ENCODE measurements around the gene SLC15A4.

SLC15A4 gene

DNA sequence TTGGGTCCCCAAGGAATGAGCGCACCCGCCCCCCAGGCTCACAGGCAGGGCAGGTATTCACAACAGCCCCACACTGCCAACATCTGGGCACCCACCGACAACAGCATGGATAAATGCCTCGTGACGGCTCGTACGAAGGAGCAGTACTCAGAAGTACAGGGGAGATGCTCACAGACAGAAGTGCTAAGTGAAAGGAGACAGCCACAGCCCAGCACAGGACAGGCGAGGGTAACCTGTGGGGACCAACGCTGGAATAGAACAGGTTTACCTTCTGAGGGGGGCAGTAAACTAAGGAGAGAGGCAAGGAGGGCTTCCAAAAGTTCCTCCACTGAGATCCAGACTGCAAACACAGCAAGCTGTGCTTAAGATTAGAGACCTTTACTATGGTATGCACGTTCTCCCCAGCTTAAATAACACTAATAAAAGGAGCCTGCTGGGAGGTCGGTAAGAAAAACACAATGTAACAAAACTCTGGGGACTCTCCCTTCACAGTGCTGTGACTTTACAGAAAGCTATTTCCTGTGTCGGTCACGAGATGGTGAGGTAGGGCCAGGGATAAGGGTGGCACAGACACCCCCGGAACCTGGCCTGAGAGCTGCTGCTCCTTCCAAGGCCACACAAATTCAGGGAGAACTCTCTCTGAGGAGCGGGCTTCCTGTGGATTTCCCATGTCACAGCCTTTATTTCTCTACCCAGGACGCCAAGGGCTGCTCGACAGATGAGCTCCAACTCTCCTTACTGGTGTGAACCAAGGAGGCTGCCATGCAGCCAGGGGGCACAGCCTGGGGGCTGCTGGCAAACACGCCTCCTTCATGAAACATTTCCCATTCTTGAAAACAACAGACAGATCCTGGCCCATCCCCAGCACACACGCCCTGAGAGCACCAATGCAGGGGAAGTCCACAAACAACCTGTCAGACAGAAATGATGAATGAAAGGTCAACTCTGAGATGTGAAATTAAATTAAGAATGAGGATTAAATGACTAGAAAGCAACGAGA is 26.3 kb downstream of the SLC15A4 start:
- TF ChIP-seq, protein P1, sequence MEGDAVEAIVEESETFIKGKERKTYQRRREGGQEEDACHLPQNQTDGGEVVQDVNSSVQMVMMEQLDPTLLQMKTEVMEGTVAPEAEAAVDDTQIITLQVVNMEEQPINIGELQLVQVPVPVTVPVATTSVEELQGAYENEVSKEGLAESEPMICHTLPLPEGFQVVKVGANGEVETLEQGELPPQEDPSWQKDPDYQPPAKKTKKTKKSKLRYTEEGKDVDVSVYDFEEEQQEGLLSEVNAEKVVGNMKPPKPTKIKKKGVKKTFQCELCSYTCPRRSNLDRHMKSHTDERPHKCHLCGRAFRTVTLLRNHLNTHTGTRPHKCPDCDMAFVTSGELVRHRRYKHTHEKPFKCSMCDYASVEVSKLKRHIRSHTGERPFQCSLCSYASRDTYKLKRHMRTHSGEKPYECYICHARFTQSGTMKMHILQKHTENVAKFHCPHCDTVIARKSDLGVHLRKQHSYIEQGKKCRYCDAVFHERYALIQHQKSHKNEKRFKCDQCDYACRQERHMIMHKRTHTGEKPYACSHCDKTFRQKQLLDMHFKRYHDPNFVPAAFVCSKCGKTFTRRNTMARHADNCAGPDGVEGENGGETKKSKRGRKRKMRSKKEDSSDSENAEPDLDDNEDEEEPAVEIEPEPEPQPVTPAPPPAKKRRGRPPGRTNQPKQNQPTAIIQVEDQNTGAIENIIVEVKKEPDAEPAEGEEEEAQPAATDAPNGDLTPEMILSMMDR (IDR thresholded peaks at IDR 0.05; ENCODE audit: borderline replicate concordance, insufficient read depth, low read depth, low read length), result no peak

DNA sequence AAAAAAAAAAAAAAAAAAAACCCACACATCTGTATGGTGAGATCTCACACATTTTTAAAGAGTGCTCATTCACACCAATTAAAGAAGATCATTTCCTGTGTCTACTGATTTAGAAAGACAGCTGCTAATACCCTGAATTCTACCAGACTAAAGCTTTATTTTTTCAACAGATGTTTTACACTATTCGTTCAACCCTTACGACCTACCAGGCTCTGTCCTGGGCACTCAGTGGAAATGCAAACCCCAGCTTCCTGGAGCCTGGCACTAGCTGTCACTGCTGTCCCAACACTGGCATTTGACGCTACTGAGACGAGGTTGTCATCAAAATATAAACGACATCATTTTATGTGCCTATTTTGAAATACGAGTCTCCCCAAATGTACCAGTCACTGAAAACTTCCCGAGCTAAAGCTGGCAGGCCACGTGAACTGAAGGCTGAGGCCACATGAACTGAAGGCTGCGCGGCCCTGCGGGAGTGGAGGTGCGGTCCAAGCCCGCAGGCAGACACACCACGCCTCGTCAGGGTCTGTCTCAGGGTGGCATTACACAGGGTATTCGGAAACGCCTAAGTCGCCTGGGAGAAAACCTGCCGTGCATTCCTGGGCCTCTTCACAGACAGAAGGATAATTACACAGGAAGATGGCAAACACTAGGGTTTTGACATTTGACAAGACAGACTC is 27.2 kb downstream of the SLC15A4 start:
- TF ChIP-seq, protein P1 (IDR thresholded peaks at IDR 0.05; ENCODE audit: borderline replicate concordance, insufficient read depth, low read depth, low read length), result no peak
- H3K4me3 ChIP-seq (ENCODE audit: low read depth, low read length), result no peak overlapping the region

More for the DNA sequence above, 26.3 kb downstream of the SLC15A4 start:
- peak overlapping the region; percentile 16 for H3K4me3 ChIP-seq (ENCODE audit: low read depth, low read length)

DNA sequence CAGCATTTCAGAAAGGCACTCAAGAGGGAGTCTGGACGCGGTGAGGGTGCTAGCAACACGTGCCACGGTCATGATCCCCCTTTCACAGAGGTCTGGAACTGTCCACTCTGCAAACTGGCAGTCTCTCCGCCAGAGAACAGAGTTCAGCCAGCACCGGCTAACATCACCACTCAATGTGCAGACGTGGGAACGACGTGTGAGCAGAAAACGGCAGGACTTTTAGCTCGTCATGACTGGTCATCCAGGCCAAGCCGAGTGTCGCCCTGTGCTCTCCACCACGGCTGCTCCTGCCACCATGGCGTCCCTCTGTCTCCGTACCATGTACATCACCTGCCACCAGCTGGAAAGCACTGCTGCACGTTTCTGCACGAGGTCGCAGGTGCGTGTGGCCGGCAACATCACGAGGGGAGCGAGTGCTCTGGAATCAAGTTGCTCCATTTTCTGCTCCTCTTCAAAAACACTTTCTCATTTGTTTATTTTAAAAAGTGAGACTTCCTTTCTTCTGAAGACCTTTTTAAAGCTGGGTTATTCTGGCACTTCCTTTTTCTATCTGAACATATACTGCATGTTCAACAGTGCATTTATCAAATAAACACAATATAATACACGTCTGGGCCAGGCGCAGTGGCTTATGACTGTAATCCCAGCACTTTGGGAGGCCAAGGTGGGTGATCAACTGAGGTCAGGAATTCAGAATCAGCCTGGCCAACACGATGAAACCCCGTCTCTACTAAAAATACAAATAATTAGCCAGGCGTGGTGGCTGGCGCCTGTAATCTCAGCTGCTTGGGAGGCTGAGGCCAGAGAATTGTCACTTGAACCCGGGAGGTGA is 28.0 kb downstream of the SLC15A4 start:
- TF ChIP-seq, protein P1 (IDR thresholded peaks at IDR 0.05; ENCODE audit: borderline replicate concordance, insufficient read depth, low read depth, low read length), result no peak
- H3K4me3 ChIP-seq (ENCODE audit: low read depth, low read length), result no peak overlapping the region

DNA sequence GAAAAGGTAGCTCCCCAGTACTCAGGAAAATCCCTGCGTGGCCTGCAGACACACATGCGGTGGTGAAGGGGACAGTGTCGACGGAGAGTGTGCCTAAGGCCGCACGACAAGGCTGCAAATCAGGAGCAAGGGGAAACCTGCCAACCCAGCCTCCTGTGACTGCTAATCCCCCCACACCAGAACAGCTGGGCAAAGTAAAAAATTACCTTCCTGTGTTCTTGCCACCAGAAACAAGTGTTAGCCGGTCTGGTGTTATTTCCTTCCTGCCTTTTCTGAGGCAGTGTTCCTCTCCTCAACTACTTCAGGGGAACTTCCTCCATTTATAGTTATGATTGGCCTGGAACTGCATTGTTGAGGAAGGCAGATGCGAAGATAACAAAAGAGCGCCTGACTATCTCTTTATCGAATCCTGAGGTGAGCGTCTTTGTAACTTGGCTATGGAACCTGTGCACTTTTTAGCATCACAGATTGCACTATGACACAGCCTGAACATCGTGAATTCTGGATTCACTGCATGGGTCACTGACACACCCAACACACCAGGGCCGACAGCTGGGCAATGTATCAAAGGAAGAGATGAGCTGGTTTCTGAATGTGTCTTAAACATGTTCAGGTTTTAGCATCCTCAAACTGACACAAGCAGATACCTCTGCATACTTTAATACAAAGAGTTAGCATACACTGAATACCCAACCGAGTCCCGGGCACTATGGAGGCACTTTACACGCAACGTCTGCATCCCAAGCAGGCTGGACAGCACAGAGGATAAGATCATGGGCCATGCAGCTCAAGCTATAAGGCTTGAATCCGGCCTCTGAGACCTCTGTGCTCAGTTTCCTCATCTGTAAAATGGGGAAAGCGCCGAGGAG is 28.9 kb downstream of the SLC15A4 start:
- H3K4me3 ChIP-seq (ENCODE audit: low read depth, low read length), result no peak overlapping the region
- TF ChIP-seq, protein P1 (IDR thresholded peaks at IDR 0.05; ENCODE audit: borderline replicate concordance, insufficient read depth, low read depth, low read length), result no peak

DNA sequence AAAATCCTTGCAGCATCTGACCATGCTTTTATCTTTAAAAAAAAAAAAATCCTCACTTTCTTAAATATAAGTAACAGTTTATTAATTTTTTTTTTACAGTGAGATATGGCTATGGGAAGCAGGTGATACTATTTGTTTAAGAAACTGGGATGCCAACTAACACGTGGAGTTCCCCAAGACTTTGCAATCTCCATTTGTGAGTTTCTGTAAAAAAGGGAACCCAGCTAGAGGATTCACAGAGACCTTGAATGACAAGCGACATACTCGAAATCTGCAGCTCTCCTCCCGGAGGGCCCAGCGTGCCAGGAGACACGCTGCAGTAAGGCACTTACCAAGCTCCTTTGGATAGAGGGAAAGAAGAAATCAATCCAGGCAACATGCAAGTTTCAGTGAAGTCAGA is 30.1 kb downstream of the SLC15A4 start:
- H3K4me3 ChIP-seq (ENCODE audit: low read depth, low read length), result no peak overlapping the region
- TF ChIP-seq, protein P1 (IDR thresholded peaks at IDR 0.05; ENCODE audit: borderline replicate concordance, insufficient read depth, low read depth, low read length), result no peak

DNA sequence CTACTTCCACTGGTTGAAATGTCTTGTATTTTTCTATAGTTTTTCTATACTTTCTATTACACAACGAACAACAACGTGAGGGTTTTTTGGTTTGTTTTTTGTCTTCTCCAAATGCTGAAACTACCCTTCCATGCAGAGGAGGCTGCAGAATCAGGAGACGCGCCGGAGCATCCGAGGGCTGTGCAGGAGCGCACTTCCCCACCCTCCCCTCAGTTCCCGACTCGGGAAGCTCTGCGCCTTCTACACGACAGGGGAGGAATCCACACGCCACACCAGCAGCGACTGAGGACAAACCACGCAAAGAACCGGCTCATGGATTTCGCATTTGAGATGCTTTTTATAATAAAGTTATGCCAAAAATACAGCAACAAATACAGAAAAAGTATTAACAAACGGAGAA is 30.9 kb downstream of the SLC15A4 start:
- TF ChIP-seq, protein P1 (IDR thresholded peaks at IDR 0.05; ENCODE audit: borderline replicate concordance, insufficient read depth, low read depth, low read length), result no peak
- H3K4me3 ChIP-seq (ENCODE audit: low read depth, low read length), result no peak overlapping the region
